Activated T-cell treated with anti-CD3 and anti-CD28 coated beads, Interleukin-2, amount 50 U/mL, for 1 hour (primary cell): ENCODE data around the gene CNDP1.

Experiments used
- DNase-seq: peaks from one replicate; pipeline ENCODE4 v3.0.0-alpha.2; 2020

Gene CNDP1

GRCh38 chr18:74632351-74632679, 98.0 kb downstream of the CNDP1 start:
- no peak for DNase-seq

GRCh38 chr18:74632856-74633255, 98.6 kb downstream of the CNDP1 start:
- DNase-seq: no peak

GRCh38 chr18:74633652-74634352, 99.5 kb downstream of the CNDP1 start:
- DNase-seq: no peak

GRCh38 chr18:74635224-74635975, 101.1 kb downstream of the CNDP1 start:
- DNase-seq: no peak
